Fibroblast of lung (primary cell): ENCODE results near the gene KIRREL2. TPM values are rescaled to one million over a fixed set of nuclear protein-coding genes. Genes with fewer than 3 reads are reported as not detected.

Experiments
- DNase-seq, 2 donors: peaks; one replicate each; pipeline versions ENCODE4 v3.0.0 to v3.0.0-alpha.2; 2010; ENCODE audit warnings: low read depth in 2 of 2
- H2AFZ ChIP-seq: 2 replicates; pipeline ENCODE4 v1.5.1; 2012; ENCODE audit warnings: low read length, control low read depth, inconsistent platforms
- H3K27ac ChIP-seq: 2 replicates; pipeline ENCODE4 v1.5.1; 2011; ENCODE audit warnings: low read length, control low read depth; ENCODE audit not compliant: insufficient read depth
- H3K27me3 ChIP-seq: 2 replicates; pipeline ENCODE4 v1.5.1; 2011; ENCODE audit warnings: mild to moderate bottlenecking, low read length; ENCODE audit not compliant: control insufficient read depth, insufficient read depth
- H3K36me3 ChIP-seq: 2 replicates; pipeline ENCODE4 v1.5.1; 2011; ENCODE audit warnings: low read length; ENCODE audit not compliant: control insufficient read depth, insufficient read depth
- H3K4me1 ChIP-seq: 2 replicates; pipeline ENCODE4 v1.5.1; 2011; ENCODE audit warnings: low read length; ENCODE audit not compliant: control insufficient read depth, insufficient read depth; ENCODE audit errors: extremely low read depth
- H3K4me2 ChIP-seq: 2 replicates; pipeline ENCODE4 v1.5.1; 2011; ENCODE audit warnings: low read length, control low read depth; ENCODE audit not compliant: insufficient read depth; ENCODE audit errors: extremely low read depth
- H3K4me3 ChIP-seq, 4 experiments: fragments of 200-600 bp in 1 of 4; sonication (generic) in 1 of 4; replicated peaks in 1 of 4; 2 replicates each; pipeline ENCODE4 v1.5.1; 2011 to 2016; ENCODE audit warnings: low read length in 4 of 4, low read depth in 3 of 4, mild to moderate bottlenecking in 3 of 4, control low read depth in 2 of 4, inconsistent platforms in 1 of 4, mixed read lengths in 1 of 4; ENCODE audit not compliant: insufficient read depth in 1 of 4; ENCODE audit errors: control extremely low read depth in 1 of 4
- H3K79me2 ChIP-seq: 2 replicates; pipeline ENCODE4 v1.5.1; 2012; ENCODE audit warnings: mild to moderate bottlenecking, low read length, inconsistent platforms; ENCODE audit not compliant: control insufficient read depth, insufficient read depth
- H3K9ac ChIP-seq: 2 replicates; pipeline ENCODE4 v1.5.1; 2011; ENCODE audit warnings: mild to moderate bottlenecking, low read length, control low read depth; ENCODE audit not compliant: insufficient read depth
- H3K9me3 ChIP-seq: 2 replicates; pipeline ENCODE4 v1.5.1; 2012; ENCODE audit warnings: low read depth, low read length; ENCODE audit not compliant: control insufficient read depth, insufficient read depth
- H4K20me1 ChIP-seq: 2 replicates; pipeline ENCODE4 v1.5.1; 2011; ENCODE audit warnings: low read length; ENCODE audit not compliant: control insufficient read depth, insufficient read depth; ENCODE audit errors: extremely low read depth
- EZH2 ChIP-seq: IDR thresholded peaks from 2 replicates; pipeline ENCODE4 v1.5.1; 2012; ENCODE audit warnings: low read length, control low read depth, mild to moderate bottlenecking; ENCODE audit errors: missing control alignments
- polyA plus RNA-seq, 2 donors: library from polyadenylated mRNA; depleted of rRNA in 1 of 2; stranded (reverse) in 1 of 2; unstranded in 1 of 2; fragments of >200 nt; gene quantifications; 2 replicates each; pipeline ENCODE4 v1.2.1, GENCODE V29; 2011 to 2012; ENCODE audit warnings: missing spikeins in 1 of 2
- total RNA-seq: library from RNA; depleted of rRNA; stranded (reverse); fragments of >200 nt; gene quantifications from 2 replicates; pipeline ENCODE4 v1.2.1, GENCODE V29; 2014
- TF ChIP-seq, protein P1 (sequence below), 2 donors: IDR thresholded peaks in 1 of 2; conservative IDR thresholded peaks in 1 of 2; 1 replicate in 1 of 2; 2 replicates in 1 of 2; pipeline ENCODE4 v1.5.1; 2011 to 2012; ENCODE audit warnings: low read length in 2 of 2, control low read depth in 1 of 2, inconsistent platforms in 1 of 2, low read depth in 1 of 2, mild to moderate bottlenecking in 1 of 2

The KIRREL2 gene
- total and polyA plus RNA-seq, 2 donors (not counting 1 experiment from before 2014, with no cell fraction given), result under 0.01 TPM; not detected in 1

DNA sequence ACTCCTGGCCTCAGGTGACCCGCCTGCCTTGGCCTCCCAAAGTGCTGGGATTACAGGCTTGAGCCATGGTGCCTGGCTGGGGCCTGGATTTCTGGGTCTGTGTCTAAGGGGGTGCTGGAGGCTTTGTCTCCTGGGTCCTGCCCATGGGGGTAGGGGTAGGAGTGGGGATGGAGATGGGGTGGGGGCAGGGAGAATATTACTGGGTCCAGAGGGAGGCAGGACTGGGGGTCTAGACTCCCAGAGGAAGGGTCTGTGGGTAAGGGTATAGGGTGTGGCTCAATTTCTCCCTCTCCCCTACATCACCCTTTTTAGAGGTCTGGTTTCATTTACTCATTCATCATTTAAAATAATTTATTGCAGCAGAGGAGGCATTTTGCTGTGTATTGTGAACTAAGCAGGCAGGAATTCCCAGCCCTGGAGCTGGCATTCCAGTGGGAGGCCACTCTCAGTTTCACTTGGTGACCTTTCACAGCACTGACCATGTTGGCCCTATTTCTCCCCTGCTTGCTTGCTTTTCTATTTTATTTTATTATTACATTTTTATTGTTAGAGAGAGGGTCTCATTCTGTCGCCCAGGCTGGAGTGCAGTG lies 44.4 kb downstream of the KIRREL2 start:
- peak overlapping the region; percentile 45 for H3K4me2 ChIP-seq
- no peak overlapping the region for H3K9ac ChIP-seq
- peak overlapping the region in 2 of 4 experiments; percentile 76 to 85 for H3K4me3 ChIP-seq
- no peaks in the 10 kb centered on the region for H3K27me3 ChIP-seq
- H3K4me1 ChIP-seq, result peaks cover 13% of the 10 kb centered on the region
- no peaks in the 10 kb centered on the region for H4K20me1 ChIP-seq
- no peaks in the 10 kb centered on the region for H3K9me3 ChIP-seq
- peaks cover 5% of the 10 kb centered on the region for H3K36me3 ChIP-seq
- TF ChIP-seq, protein P1, sequence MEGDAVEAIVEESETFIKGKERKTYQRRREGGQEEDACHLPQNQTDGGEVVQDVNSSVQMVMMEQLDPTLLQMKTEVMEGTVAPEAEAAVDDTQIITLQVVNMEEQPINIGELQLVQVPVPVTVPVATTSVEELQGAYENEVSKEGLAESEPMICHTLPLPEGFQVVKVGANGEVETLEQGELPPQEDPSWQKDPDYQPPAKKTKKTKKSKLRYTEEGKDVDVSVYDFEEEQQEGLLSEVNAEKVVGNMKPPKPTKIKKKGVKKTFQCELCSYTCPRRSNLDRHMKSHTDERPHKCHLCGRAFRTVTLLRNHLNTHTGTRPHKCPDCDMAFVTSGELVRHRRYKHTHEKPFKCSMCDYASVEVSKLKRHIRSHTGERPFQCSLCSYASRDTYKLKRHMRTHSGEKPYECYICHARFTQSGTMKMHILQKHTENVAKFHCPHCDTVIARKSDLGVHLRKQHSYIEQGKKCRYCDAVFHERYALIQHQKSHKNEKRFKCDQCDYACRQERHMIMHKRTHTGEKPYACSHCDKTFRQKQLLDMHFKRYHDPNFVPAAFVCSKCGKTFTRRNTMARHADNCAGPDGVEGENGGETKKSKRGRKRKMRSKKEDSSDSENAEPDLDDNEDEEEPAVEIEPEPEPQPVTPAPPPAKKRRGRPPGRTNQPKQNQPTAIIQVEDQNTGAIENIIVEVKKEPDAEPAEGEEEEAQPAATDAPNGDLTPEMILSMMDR (conservative IDR thresholded peaks at IDR 0.05 in 1 of 2, IDR thresholded peaks at IDR 0.05 in 1 of 2; ENCODE audit: low read depth in 1 of 2, low read length in 2 of 2), result no peak
- no peak for TF ChIP-seq EZH2
- H3K79me2 ChIP-seq, result peaks cover 4% of the 10 kb centered on the region
- DNase-seq, result peak in 1 of 2 donors; percentile 65
- no peak overlapping the region for H2AFZ ChIP-seq
- H3K27ac ChIP-seq, result no peak overlapping the region

DNA sequence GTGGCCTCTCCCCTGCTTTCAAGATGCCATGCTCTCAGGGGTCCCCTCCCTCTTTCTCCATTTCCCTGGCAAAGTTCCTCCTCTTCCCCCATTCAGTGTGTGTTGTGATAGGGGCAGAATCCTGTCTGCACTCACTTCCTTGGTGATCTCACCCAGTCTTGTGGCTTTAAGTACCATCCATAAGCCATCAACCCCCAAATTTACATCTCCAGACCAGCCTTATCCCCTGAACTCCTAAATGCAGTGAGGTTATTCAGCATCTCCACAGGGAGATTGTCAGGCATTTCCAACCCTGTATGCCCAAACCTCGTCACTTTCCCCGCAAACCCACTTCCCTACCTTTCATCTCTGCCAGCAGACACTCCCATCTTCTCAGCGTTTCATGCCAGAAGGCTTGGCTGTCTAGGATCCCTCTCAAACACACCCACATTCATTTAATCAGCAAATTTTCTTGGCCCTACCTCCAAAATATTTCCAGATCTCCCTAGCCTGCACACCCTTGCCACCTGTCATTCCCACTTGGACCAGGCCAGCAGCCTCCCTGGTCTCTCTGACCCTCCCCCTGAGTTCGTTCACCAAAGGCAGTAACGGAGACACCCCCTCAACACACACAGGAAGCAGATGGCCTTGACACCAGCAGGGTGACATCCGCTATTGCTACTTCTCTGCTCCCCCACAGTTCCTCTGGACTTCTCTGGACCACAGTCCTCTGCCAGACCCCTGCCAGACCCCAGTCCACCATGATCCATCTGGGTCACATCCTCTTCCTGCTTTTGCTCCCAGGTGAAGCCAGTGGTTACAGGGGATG lies 45.3 kb downstream of the KIRREL2 start, which contains the start of gene HCST:
Gene HCST, plus strand, starts transcription at position 676 of the 808 bp plus-strand sequence. Its CDS starts 65 bp downstream, at position 741.
- peak within 1 kb of the TSS; percentile 45 for H3K27ac ChIP-seq
- no peak within 1 kb of the TSS for H3K9ac ChIP-seq
- no peaks in the 10 kb centered on the region for H3K27me3 ChIP-seq
- peaks cover 3% of the 10 kb centered on the region for H3K36me3 ChIP-seq
- DNase-seq, result peak in 1 of 2 donors; percentile 75
- H3K4me1 ChIP-seq, result peaks cover 13% of the 10 kb centered on the region
- peak within 1 kb of the TSS; percentile 82 for H3K4me2 ChIP-seq
- H3K9me3 ChIP-seq, result no peaks in the 10 kb centered on the region
- peak within 1 kb of the TSS; percentile 56 for H2AFZ ChIP-seq
- no peaks in the 10 kb centered on the region for H4K20me1 ChIP-seq
- H3K79me2 ChIP-seq, result peaks cover 4% of the 10 kb centered on the region
- TF ChIP-seq, protein P1 (conservative IDR thresholded peaks at IDR 0.05 in 1 of 2, IDR thresholded peaks at IDR 0.05 in 1 of 2; ENCODE audit: low read depth in 1 of 2, low read length in 2 of 2), result no peak
- no peak for TF ChIP-seq EZH2
- peak within 1 kb of the TSS in 3 of 4 experiments; percentile 19 to 27 (median 26) for H3K4me3 ChIP-seq

DNA sequence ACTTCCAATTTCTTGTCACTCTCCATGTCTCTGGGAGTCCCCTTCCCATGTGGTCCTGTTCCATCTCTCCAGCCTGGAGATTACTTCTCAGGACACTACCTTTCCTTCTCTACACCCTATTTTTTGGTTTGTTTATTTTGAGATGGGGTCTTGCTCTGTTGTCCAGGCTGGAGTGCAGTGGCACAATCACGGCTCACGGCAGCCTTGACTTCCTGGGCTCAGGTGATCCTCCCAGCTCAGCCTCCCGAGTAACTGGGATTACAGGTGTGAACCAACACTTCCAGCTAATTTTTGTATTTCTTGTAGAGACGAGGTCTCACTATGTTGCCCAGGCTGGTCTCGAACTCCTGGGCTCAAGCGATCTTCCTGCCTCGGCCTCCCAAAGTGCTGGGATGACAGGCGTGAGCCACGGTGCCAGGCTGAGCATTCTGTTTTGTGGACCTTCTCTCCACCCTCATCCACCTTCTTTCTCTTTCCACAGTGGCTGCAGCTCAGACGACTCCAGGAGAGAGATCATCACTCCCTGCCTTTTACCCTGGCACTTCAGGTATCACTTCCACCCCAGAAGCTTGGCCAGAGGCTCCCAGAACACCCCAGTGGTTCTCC lies 46.3 kb downstream of the KIRREL2 start:
- Histone ChIP-seq H2AFZ (no peak overlapping the region), H4K20me1 (no peaks in the 10 kb centered on the region), H3K27ac (peak overlapping the region; percentile 45), H3K36me3 (no peaks in the 10 kb centered on the region), H3K79me2 (peaks cover 4% of the 10 kb centered on the region), H3K27me3 (no peaks in the 10 kb centered on the region), H3K9ac (no peak overlapping the region), H3K9me3 (no peaks in the 10 kb centered on the region), H3K4me1 (peaks cover 13% of the 10 kb centered on the region), H3K4me2 (peak overlapping the region; percentile 82), H3K4me3 (peak overlapping the region in 2 of 4 experiments; percentile 26 to 27)
- no peak for DNase-seq
- TF ChIP-seq, protein P1 (conservative IDR thresholded peaks at IDR 0.05 in 1 of 2, IDR thresholded peaks at IDR 0.05 in 1 of 2; ENCODE audit: low read depth in 1 of 2, low read length in 2 of 2), result no peak
- no peak for TF ChIP-seq EZH2
